ENCODE measurements around the gene CHP1. TPM values are rescaled to one million over a fixed set of nuclear protein-coding genes. Genes with fewer than 3 reads are reported as not detected.

Gene CHP1
- total RNA-seq, 2 donors from 2014 or later: 165 to 247 TPM

DNA sequence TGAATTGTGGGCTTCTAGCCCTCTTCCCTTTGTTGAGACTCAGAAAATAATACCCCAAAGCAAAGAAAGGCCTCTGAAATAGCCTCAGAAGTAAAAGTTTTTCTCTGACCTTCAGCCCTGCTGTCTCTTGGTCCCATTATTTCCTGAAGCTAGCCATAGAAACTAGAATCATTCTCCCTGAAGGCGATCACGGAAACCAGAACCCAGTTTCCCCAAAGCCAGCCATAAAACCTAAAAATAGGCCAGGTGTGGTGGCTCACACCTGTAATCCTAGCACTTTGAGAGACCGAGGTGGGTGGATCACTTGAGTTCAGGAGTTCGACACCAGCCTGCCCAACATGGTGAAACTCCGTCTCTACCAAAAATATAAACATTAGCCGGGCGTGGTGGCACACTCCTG, 27.7 kb upstream of the CHP1 start:
- Histone ChIP-seq H3K27me3 (no peaks in the 10 kb centered on the region), H3K27ac (no peak overlapping the region), H3K4me1 (no peaks in the 10 kb centered on the region), H3K36me3 (no peaks in the 10 kb centered on the region), H3K4me3 (no peak overlapping the region), H3K9me3 (no peaks in the 10 kb centered on the region)
- TF ChIP-seq, protein P1, sequence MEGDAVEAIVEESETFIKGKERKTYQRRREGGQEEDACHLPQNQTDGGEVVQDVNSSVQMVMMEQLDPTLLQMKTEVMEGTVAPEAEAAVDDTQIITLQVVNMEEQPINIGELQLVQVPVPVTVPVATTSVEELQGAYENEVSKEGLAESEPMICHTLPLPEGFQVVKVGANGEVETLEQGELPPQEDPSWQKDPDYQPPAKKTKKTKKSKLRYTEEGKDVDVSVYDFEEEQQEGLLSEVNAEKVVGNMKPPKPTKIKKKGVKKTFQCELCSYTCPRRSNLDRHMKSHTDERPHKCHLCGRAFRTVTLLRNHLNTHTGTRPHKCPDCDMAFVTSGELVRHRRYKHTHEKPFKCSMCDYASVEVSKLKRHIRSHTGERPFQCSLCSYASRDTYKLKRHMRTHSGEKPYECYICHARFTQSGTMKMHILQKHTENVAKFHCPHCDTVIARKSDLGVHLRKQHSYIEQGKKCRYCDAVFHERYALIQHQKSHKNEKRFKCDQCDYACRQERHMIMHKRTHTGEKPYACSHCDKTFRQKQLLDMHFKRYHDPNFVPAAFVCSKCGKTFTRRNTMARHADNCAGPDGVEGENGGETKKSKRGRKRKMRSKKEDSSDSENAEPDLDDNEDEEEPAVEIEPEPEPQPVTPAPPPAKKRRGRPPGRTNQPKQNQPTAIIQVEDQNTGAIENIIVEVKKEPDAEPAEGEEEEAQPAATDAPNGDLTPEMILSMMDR (IDR thresholded peaks at IDR 0.05): no peak
- no peak for DNase-seq (ENCODE audit: low spot score)

DNA sequence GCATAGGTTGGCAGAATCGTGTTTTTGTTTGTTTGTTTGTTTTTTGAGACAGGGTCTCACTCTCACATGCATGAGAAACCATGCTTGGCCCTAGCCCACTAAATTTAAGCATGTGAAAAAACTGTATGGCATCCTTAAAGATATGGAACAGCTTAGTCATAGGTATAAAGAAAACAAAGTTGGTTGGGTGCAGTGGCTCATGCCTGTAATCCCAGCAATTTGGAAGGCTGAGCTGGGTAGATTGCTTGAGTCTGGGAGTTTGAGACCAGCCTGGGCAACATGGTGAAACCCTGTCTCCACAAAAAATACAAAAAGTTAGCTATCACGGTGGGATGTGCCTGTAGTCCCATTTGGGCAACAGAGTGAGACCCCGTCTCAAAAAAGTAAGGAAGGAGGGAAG, 25.8 kb upstream of the CHP1 start:
- H3K27me3 ChIP-seq: no peaks in the 10 kb centered on the region
- H3K4me1 ChIP-seq: no peaks in the 10 kb centered on the region
- no peak for DNase-seq (ENCODE audit: low spot score)
- H3K4me3 ChIP-seq: no peak overlapping the region
- H3K9me3 ChIP-seq: no peaks in the 10 kb centered on the region
- TF ChIP-seq, protein P1 (IDR thresholded peaks at IDR 0.05): no peak
- no peak overlapping the region for H3K27ac ChIP-seq
- no peaks in the 10 kb centered on the region for H3K36me3 ChIP-seq

DNA sequence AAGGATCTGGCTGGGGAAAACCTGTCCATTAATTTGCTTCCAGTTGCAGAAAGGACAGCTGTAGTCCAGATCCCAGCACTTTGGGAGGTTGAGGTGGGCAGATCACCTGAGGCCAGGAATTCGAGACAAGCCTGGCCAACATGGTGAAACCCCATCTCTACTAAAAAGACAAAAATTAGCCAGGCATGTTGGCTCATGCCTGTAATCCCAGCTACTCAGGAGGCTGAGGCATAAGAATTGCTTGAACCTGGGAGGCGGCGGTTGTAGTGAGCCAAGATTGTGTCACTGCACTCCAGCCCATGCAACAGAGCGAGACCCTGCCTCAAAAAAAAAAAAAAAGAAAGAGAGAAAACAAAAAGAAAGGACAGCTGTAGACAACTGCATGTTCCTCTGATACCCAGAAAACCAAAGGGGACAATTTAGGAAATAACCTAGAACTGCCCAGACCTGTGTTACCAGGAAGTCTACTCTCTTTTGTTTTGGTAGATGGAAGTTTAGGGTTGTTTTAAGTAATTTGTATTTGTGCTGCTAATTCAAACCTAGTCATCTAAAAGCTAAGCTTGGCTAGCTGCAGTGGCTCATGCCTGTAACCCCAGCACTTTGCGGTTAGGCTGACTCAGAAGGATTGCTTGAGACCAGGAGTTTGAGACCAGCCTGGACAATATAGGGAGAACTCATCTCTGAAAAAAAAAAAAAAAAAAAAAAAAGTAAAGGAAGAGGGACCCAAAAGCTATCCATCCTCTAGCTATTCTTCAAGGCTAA, 23.2 kb upstream of the CHP1 start:
- Histone ChIP-seq H3K27me3 (no peaks in the 10 kb centered on the region), H3K9me3 (no peaks in the 10 kb centered on the region), H3K4me3 (no peak overlapping the region), H3K4me1 (no peaks in the 10 kb centered on the region), H3K36me3 (no peaks in the 10 kb centered on the region), H3K27ac (no peak overlapping the region)
- no peak for DNase-seq (ENCODE audit: low spot score)
- TF ChIP-seq, protein P1 (IDR thresholded peaks at IDR 0.05): no peak

DNA sequence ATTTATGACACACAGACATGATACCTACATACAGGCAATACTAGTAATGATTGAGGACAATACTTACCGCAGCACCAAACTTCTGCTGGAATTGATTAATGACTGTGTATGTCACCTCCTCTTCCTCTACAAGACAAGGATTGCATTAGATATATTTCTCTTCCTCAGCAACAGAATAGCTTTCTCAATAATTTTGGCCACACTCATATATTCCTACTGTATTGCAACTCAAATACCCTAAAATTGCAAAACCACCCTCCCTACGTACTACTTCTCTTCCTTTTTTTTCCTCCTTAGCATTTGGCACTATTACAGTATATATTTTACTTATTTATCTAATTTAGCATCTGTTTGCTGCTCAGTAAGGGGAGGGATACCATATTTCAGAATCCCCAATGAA, 15.4 kb upstream of the CHP1 start:
- Histone ChIP-seq H3K4me3 (no peak overlapping the region), H3K36me3 (no peaks in the 10 kb centered on the region), H3K27me3 (no peaks in the 10 kb centered on the region), H3K9me3 (no peaks in the 10 kb centered on the region), H3K4me1 (no peaks in the 10 kb centered on the region), H3K27ac (no peak overlapping the region)
- TF ChIP-seq, protein P1 (IDR thresholded peaks at IDR 0.05): no peak
- DNase-seq (ENCODE audit: low spot score): no peak

DNA sequence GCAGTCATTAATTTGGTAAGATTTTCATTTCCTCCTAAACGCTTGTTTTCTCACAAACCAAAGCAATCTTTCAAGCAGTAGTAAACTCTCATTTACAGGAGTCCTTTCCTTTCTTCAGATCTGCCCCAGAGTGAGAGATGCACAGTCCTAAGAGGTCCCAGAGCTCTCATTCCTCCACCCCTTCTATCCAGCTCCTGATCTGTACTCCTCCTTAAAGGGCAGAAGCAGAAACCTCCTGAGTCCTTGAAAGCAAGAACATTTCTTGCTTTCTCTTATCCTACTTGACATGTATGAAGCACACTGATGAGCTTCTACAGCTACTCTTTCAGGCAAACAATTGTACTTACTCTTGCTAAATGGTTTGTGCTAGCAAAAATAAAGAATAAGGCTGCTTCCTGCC, 12.2 kb upstream of the CHP1 start:
- Histone ChIP-seq H3K4me3 (no peak overlapping the region), H3K9me3 (no peaks in the 10 kb centered on the region), H3K4me1 (no peaks in the 10 kb centered on the region), H3K27ac (no peak overlapping the region), H3K27me3 (no peaks in the 10 kb centered on the region), H3K36me3 (no peaks in the 10 kb centered on the region)
- DNase-seq (ENCODE audit: low spot score): no peak
- TF ChIP-seq, protein P1 (IDR thresholded peaks at IDR 0.05): no peak

DNA sequence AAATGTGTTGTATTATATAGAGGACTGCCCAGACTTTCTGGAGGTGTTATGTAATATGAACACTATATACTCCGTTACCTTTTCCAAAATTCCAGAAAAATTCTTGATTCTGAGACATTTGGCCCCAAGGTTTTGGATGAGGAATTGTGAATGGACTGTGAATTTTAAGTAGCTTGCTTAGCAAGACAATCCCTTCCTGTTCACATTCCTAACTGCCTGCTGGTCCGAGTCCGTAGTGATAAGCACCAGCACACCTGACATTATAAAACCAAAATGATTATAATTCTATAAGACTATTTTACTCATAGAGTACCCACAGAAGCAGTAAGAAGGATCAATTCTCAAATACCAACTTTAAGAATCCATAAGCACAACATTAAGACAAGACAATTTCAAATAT, 11.7 kb upstream of the CHP1 start:
- H3K9me3 ChIP-seq: no peaks in the 10 kb centered on the region
- TF ChIP-seq, protein P1 (IDR thresholded peaks at IDR 0.05): no peak
- H3K27me3 ChIP-seq: no peaks in the 10 kb centered on the region
- no peak for DNase-seq (ENCODE audit: low spot score)
- no peak overlapping the region for H3K27ac ChIP-seq
- no peaks in the 10 kb centered on the region for H3K36me3 ChIP-seq
- no peak overlapping the region for H3K4me3 ChIP-seq
- H3K4me1 ChIP-seq: no peaks in the 10 kb centered on the region
